ENCODE measurements around the gene CNNM4. TPM values are rescaled to one million over a fixed set of nuclear protein-coding genes. Genes with fewer than 3 reads are reported as not detected.

Gene CNNM4
- total RNA-seq, 4 donors from 2014 or later: 66.5 to 134 (median 85.7) TPM

DNA sequence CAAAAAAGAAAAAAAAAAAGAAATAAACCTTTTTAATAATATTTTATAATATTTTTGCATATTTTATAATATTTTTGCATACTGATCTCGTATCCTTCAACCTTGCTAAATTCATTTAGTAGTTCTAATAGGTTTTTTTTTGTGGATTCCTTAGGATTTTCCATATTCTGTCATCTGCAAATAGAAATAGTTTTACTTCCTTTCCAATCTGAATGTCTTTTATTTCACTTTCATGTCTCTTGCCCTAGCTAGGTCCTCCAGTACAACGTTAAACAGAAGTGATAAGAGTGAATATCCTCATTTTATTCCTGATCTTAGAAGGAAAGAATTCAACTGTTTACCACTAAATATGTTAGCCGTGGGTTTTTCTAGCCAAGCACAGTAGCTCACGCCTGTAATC, 34.6 kb upstream of the CNNM4 start:
- in situ Hi-C loops (cut with MboI; ENCODE audit: low pct_ligation_motif_present in 1 of 4, low pct_unique_long_range_greater_than_20kb in 1 of 4, low sequenced_read_pairs in 3 of 4): no loop called here
- H3K4me1 ChIP-seq: no peaks in the 10 kb centered on the region
- 82 to 84% methylated on average over 4 of the region's 4 CpGs for WGBS, 2 donors (ENCODE audit: low coverage in 1 of 2)

GRCh38 chr2:96727431-96727830, 33.3 kb upstream of the CNNM4 start:
- Histone ChIP-seq H3K4me1 (no peaks in the 10 kb centered on the region), H3K27ac (no peak overlapping the region), H3K36me3 (peaks cover 0 to 48% (median 23%) of the 10 kb centered on the region in 4 donors), H3K27me3 (no peaks in the 10 kb centered on the region), H3K9me3 (no peaks in the 10 kb centered on the region), H3K4me3 (no peak overlapping the region)
- intact Hi-C loops (cut with DNase I; ENCODE audit: low total_unique reads) (no loop called here), in situ Hi-C loops (cut with MboI; ENCODE audit: low pct_ligation_motif_present in 1 of 4, low pct_unique_long_range_greater_than_20kb in 1 of 4, low sequenced_read_pairs in 3 of 4) (no loop called here)
- 88 to 91% methylated on average over 5 of the region's 5 CpGs for WGBS, 2 donors (ENCODE audit: low coverage in 1 of 2)
- no peak for DNase-seq
- TF ChIP-seq EP300 (IDR thresholded peaks at IDR 0.05; ENCODE audit: low read depth) (no peak), CTCF (IDR thresholded peaks at IDR 0.05) (no peak), POLR2AphosphoS5 (IDR thresholded peaks at IDR 0.05) (no peak), POLR2A (IDR thresholded peaks at IDR 0.05) (no peak)

More for the DNA sequence above, 34.6 kb upstream of the CNNM4 start:
- Histone ChIP-seq H3K27ac (no peak overlapping the region), H3K4me3 (no peak overlapping the region), H3K27me3 (no peaks in the 10 kb centered on the region), H3K9me3 (no peaks in the 10 kb centered on the region), H3K36me3 (peaks cover 0 to 37% (median 18%) of the 10 kb centered on the region in 4 donors)
- TF ChIP-seq POLR2A (IDR thresholded peaks at IDR 0.05): no peak
- intact Hi-C loops (cut with DNase I; ENCODE audit: low total_unique reads): no loop called here
- no peak for DNase-seq

DNA sequence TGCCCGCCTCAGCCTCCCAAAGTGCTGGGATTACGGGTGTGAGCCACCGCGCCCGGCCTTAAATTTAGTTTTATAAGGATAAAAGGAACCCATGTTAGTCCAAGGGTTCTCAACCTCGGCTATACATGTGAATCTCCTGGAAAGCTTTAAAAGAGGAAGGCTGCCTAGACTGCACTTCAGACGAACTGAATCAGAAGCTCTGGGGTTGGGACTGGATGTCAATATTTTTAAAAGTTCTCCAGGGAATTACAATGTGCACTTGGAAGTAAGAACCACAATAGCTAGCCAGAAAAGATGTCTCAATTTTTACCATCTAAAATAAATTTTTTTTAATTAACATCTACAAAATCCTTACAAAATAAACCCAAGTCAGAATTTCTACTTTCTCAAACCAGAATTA, 31.0 kb upstream of the CNNM4 start:
- in situ Hi-C loops (cut with MboI; ENCODE audit: low pct_ligation_motif_present in 1 of 4, low pct_unique_long_range_greater_than_20kb in 1 of 4, low sequenced_read_pairs in 3 of 4): no loop called here
- 83 to 91% methylated on average over 2 to 7 of the region's 7 CpGs for WGBS, 2 donors (ENCODE audit: low coverage in 1 of 2)
- H3K9me3 ChIP-seq: no peaks in the 10 kb centered on the region
- no peak for DNase-seq
- H3K27me3 ChIP-seq: no peaks in the 10 kb centered on the region
- no peak overlapping the region for H3K27ac ChIP-seq
- H3K4me3 ChIP-seq: no peak overlapping the region
- intact Hi-C loops (cut with DNase I; ENCODE audit: low total_unique reads): no loop called here
- no peak for TF ChIP-seq POLR2AphosphoS5 (IDR thresholded peaks at IDR 0.05)
- TF ChIP-seq EP300 (IDR thresholded peaks at IDR 0.05; ENCODE audit: low read depth): no peak
- TF ChIP-seq POLR2A (IDR thresholded peaks at IDR 0.05): no peak
- TF ChIP-seq CTCF (IDR thresholded peaks at IDR 0.05): no peak
- no peaks in the 10 kb centered on the region for H3K4me1 ChIP-seq
- peaks cover 0 to 68% (median 33%) of the 10 kb centered on the region in 4 donors for H3K36me3 ChIP-seq

- WGBS, 2 donors (ENCODE audit: low coverage in 1 of 2): 100% methylated on average over 2 of the region's 2 CpGs
- in situ Hi-C loops (cut with MboI; ENCODE audit: low pct_ligation_motif_present in 1 of 4, low pct_unique_long_range_greater_than_20kb in 1 of 4, low sequenced_read_pairs in 3 of 4) (no loop called here), intact Hi-C loops (cut with DNase I; ENCODE audit: low total_unique reads) (no loop called here)
- H3K36me3 ChIP-seq: peaks cover 0 to 70% (median 33%) of the 10 kb centered on the region in 4 donors
- no peak overlapping the region for H3K27ac ChIP-seq
- no peak for TF ChIP-seq CTCF (IDR thresholded peaks at IDR 0.05)
- TF ChIP-seq POLR2A (IDR thresholded peaks at IDR 0.05): no peak
- no peak for TF ChIP-seq POLR2AphosphoS5 (IDR thresholded peaks at IDR 0.05)
- TF ChIP-seq EP300 (IDR thresholded peaks at IDR 0.05; ENCODE audit: low read depth): no peak
- no peak for DNase-seq
- no peak overlapping the region for H3K4me3 ChIP-seq
- H3K9me3 ChIP-seq: no peaks in the 10 kb centered on the region
- no peaks in the 10 kb centered on the region for H3K27me3 ChIP-seq
- H3K4me1 ChIP-seq: peaks cover 0 to 5% (median 0%) of the 10 kb centered on the region in 4 donors
These were observed 30.5 kb upstream of the CNNM4 start for GRCh38 chr2:96730212-96730611.

DNA sequence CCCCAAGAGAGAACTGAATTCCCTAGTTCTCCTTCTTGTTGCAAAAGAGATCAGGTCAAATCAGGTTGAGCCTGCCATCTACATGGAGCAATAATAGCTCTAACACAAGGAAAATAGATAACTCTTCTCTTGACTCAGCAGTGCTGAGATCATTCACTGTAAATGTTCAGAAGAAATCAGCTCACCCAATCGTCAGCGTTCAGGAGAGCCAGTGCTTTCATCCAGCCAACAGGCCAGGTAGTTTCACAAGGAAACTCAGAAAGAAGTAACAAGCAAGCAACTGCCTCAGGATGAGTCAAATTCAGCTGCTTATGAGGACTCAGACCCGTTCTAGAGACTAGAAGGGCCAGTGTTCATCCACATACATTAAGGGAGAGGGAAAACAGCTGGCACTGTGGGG, 26.8 kb upstream of the CNNM4 start:
- TF ChIP-seq CTCF (IDR thresholded peaks at IDR 0.05) (no peak), POLR2AphosphoS5 (IDR thresholded peaks at IDR 0.05) (no peak), EP300 (IDR thresholded peaks at IDR 0.05; ENCODE audit: low read depth) (no peak), POLR2A (IDR thresholded peaks at IDR 0.05) (no peak)

More for the DNA sequence above, 26.8 kb upstream of the CNNM4 start:
- Histone ChIP-seq H3K4me1 (peaks cover 4 to 22% (median 11%) of the 10 kb centered on the region in 4 donors), H3K4me3 (no peak overlapping the region), H3K9me3 (no peaks in the 10 kb centered on the region), H3K36me3 (peaks cover 0 to 51% (median 18%) of the 10 kb centered on the region in 4 donors), H3K27me3 (no peaks in the 10 kb centered on the region), H3K27ac (no peak overlapping the region)
- intact Hi-C loops (cut with DNase I; ENCODE audit: low total_unique reads): no loop called here
- in situ Hi-C loops (cut with MboI; ENCODE audit: low pct_ligation_motif_present in 1 of 4, low pct_unique_long_range_greater_than_20kb in 1 of 4, low sequenced_read_pairs in 3 of 4): no loop called here
- DNase-seq: no peak
- WGBS, 2 donors (ENCODE audit: low coverage in 1 of 2): 38 to 79% methylated on average over 1 to 3 of the region's 3 CpGs
